Epithelial cell of prostate (primary cell): ENCODE measurements around the gene ATP13A5.

Source experiments
- DNase-seq: peaks from one replicate; pipeline ENCODE4 v3.0.0-alpha.2; 2011; ENCODE audit warnings: low read depth, low spot score
- H3K27ac ChIP-seq: fragments of 450-650 bp; 2 replicates; pipeline ENCODE4 v1.5.1; 2017; ENCODE audit warnings: mild to moderate bottlenecking

Gene ATP13A5

DNA sequence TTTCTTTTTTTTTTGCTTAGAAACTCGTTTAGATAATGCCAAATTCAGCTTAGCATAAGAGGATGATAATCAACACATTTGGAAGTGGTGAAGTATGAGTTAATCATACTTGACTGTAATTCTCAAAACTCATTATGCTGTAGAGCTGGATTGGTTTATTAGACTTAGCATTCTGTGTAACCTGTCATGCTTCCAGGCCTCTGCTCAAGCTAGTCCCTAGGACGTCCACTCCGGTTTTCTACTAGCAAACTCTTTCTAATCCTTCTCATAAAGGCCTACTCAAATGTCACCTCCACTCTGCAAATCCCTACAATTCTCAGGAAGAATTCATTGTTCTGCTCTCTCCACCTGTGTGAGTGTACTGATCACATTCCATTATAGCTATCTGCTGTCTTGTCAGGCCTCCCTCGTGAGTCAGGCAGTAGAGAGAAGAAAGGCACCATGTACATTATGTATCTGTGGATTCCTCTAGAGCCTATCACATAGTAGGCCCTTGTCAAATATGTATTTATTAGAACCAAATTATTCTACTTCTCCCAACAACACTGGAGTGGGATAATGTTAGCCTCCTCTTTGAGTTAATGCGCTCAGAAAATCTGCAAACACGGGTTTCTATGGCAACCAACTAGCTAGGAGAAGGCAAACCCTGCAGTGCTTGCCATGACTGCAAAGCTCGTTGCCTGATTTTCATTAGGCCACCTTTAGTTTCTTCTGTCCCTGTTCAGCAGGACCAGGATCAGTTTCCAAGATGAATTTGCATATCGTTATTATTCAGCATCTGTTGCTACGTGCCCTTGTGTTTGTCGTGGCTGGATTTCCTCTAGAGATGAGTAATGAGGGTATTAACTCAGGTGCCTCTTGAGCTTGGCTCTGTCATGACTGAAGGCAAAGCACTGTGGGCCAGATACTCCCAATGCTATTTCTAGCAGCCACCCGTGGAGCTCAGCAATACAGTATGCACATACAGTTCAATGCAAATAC lies 30.7 kb downstream of the ATP13A5 start:
- no peak for DNase-seq
- no peak overlapping the region for H3K27ac ChIP-seq

DNA sequence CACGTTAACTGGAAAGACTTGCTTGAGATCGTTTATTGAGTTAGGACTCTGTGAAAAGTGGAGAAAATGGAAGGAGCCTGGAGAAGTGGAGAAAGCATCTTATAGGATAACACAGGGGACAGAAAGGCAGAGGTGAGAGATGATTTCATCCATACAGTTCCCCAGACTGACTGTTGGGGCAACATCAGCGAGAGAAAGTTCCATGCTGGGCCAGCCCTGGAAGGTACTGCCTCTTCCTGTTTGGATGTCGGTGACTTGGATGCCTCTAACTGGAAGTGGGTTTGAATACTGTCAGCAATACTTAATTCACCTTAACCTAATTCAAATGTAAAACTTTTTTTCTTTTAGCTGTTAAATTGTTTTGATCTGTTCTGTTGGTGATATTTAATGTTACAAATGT lies 32.3 kb downstream of the ATP13A5 start:
- no peak overlapping the region for H3K27ac ChIP-seq
- DNase-seq = no peak

DNA sequence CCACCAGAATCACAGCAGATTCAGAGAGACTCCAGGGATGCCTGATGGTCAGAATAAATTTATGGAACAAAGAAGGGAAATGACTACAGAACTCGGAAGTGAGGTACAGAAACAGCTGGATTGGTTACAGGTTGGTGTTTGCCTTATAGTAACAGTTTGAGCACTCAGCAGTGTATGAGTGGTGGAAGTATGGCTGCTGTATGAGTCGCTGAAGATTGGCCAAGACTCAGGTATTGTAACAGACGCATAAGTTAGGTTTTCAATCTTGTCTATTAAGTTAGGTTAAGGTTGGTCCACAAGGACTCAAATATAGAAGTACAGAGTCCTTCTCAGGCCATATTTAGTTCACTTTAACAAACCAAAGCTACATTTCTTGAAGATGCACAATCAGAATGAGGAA lies 33.1 kb downstream of the ATP13A5 start:
- no peak for DNase-seq
- no peak overlapping the region for H3K27ac ChIP-seq

DNA sequence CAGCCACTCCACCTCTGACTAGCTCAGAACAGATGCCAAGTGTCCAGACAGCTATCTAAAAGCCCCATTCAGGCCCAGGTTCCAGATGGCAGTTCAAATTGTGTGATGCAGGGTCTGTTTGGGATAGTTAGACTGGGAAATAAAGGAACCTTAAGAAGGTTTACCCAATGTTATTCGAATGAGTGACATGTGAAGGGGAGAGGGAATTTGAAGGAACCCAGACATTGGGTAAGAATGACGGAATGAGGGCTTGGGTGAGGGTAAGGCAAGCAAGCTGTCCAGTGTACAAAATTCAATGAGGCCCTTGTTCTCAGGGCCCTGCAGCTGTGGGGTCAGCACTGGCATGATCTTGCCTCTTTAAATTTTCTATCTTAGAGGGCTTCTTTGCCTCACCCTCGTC lies 34.1 kb downstream of the ATP13A5 start:
- DNase-seq = no peak
- H3K27ac ChIP-seq = no peak overlapping the region

DNA sequence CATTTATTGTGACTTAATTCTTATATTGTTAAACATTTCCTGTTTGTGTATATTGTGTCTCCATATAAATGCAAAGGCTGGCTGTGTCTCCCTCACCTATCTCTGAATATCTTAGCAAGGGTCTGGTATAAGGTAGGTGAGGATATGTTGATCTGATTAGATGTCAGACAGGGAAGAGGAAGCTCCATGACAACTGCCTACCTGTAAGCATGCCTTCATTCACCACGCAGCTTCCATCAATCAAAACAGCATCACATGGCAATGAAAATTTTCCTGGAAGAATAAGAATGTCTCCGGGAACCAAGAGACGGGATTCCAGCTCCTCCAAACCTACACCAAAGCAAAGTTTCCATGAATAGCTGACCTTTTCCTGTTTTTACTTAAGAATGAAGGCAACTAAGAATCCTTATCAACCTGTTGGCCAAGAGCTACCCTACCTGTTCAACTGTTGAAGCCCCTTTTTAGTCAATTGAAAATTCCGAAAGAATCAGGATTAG lies 34.8 kb downstream of the ATP13A5 start:
- H3K27ac ChIP-seq = no peak overlapping the region
- DNase-seq = no peak

DNA sequence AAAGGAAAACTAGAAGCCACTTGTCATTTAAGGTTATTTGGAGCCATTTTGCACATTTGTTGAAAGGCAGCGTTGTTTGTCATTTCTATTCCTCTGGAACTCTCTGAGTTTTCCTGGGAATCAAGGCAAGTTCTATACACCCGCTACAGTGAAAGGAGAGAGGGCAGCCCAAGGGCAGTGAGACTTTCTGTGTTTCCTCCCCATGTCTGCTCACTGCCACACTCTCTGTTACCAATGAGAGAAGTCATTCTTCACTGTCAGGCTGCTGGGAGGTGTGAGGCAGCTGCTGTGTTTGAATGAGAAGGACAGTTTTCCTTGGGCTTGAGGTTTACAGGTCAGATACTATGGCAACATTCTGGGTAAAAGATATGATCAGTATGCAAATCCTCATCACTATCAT lies 36.0 kb downstream of the ATP13A5 start:
- no peak overlapping the region for H3K27ac ChIP-seq
- DNase-seq = no peak

DNA sequence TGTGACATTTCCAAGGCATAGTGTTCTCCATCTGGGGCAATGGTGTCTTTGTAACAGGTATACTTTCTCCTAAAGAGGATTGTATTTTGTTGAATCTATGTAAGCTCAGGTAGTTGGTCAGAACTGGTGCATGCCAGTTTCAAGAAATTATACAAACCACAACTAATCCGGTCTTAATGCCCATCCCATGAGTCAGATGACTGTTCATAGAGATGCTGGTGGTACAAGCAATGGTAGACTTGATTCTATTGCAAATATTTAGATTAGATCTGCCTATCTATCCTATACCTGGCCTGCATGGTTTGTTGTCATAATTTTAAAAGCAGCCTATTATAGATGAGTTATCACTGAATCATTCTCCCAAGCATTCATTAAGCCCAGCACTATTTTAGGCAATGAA lies 43.5 kb downstream of the ATP13A5 start:
- peak; percentile 24 for DNase-seq

DNA sequence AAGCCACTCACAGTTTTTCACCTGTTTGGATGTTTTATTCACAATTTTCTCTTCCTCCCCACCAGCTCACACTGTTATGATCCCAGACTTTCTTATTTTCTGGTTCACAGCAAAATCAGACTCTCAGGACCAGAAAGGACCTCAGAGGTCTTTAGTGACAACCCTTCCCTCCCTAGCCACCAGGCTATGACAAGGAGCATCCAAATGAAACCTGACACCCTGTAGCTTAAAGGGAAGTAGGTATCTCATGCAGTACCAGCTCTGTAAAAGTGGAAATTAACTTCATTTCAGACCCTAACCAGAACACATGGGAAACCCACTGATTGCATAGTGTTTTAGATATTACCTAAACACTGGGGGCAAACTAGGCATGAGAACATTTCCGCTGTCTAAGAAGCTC lies 45.3 kb downstream of the ATP13A5 start:
- DNase-seq = no peak
- H3K27ac ChIP-seq = no peak overlapping the region

More for the DNA sequence above, 43.5 kb downstream of the ATP13A5 start:
- no peak overlapping the region for H3K27ac ChIP-seq

DNA sequence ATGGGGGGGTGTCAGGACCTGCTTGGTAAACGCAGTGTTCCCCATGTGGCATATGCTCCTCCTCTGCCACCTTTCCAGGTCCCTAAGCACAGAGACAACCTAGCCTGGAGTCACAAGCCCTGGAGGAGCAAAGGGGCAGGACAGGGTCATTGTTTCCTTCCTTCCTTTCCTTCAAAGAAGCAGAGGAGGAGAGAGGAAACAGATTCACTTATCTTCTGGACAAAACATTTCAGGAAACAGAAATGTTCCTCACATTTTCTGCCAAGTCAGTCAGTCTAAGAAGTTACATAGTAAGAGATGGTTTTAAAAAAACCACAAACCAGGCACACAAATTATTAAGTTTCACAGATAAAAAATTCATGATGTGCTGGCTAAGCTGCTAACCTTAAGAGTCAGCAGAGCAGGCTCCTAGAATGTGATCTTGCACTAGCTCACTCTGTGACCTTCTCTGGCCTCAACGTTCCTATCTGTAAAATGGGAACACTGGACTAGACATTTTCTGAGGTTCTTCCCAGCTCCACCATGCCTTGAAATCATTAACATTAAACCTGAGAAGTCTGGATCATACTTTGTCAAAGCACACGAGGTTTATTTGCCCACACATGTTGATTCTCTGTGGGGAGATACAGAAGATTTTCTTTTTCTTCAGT lies 47.9 kb downstream of the ATP13A5 start:
- H3K27ac ChIP-seq = no peak overlapping the region
- no peak for DNase-seq

DNA sequence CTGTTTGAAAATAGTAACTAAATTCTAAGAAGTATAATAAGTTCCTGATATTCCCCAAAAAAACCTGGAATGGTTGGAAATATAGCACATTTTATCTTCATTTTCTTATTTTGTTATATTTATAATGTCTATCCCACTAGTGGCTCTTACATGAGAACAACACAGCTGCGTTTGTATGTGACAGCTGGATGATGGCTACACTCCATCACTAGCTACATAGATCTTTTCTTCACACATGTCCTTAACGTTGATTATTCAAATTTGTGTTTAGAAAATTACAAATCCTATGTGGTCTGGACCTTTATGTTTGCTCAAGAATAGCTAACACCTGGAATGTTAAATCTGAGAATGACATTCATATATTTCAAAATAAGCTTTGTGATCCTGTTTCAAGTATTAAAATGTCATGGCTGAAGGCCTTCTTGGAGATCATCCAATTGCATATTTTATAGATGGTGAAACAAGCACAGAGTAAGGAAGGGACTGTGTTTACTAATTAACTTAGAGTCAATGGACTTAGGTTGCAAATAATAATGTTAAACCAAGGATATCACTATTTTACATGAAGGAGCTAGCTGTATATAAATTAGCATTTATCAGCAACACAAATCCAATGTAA lies 60.8 kb downstream of the ATP13A5 start:
- no peak overlapping the region for H3K27ac ChIP-seq
- no peak for DNase-seq

DNA sequence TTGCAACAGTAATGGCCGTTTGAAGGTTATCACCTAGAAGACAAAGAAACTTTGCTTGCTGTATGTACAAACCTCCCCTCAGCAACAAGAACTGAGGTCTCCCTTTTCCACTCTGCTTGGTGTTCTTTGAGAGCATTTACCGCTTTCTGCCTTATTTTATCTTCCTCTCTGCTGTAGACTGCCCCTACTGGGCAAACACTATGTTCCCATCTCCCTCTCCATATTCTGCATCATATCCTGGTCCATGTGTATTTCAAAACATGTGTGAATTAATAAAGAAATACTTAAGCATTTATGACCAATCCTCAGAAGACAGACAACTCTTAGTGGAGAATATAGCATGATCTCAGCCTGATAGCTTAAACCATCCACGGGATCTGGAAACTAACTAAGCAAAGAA lies 64.4 kb downstream of the ATP13A5 start:
- H3K27ac ChIP-seq = no peak overlapping the region
- no peak for DNase-seq

DNA sequence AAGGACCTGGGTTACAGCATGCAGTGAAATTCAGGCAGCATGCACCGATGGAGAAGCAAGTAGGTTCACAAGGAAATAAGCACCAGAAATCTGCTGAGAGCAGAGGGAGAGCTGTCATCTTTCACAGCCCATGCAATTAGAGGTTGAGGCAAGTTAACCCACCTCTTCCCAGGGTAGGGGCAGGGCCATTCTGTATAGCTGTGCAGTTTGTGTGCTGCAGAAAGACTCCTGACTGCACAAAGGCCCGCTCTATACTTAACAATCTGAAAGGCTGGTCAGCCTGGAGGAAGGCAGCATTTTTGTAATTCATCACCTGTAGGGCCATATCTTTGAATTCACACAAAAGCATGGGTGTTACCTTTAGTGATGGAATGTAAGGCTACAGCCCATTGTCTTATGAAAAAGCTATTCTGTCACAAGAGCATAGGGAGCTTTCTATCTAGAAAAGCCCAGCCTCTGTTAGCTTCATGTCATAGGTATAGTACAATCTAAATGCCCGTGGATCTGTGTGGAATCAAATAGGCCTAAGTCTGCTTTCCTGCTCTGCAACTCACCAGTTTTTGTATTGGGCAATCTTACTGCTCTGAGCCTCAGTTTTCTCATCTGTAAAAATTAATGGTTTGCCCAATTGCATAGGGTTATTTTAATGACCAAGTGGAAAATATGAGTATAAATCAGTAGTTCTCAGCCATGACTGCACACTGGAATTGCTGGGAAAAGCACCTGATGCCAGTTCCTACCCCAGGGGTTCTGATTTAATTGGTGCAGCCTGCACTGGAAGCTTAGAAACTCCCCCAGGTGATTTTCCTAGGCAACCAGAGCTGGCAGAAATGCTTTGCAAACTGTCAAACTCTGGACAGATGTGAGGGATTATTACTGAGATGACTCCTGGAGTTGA lies 65.2 kb downstream of the ATP13A5 start:
- no peak for DNase-seq
- no peak overlapping the region for H3K27ac ChIP-seq

DNA sequence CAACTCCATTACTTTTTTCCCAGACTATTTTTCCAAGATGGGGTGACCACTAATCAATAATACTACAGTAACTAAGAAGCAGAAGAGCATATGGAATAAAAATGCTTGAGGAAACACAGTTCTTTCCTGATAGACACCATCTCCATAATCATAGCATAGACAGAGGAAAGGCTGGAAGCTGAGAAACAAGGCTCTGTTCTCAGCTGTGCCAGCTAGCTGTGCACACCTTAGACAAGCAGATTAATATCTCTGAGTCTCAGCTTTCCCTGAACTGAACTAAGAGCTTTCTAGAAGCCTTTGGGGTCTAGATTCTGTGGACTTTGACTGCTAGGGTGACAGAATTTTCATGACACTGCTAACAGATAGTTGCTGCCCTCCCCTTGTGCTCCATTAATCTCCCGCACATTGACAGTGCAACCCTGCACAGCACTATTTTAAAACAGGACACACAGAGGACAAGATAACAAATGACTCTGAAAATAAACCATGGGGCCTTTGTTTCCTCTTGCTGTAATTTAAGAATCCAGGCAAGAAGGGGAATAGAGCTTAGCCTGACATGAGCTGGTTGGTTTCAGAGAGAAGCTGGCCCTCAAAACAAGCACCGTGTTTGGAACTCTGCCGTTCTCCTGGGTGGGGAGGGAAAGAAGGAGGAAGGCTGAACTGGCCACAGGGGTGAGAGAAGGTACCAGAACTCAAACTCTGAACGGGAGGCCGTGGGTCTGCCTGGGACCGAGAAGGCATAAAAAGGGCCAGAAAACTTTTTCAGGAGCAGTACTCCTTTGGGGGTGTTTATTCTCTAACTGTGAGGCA lies 67.4 kb downstream of the ATP13A5 start:
- H3K27ac ChIP-seq = no peak overlapping the region
- no peak for DNase-seq

DNA sequence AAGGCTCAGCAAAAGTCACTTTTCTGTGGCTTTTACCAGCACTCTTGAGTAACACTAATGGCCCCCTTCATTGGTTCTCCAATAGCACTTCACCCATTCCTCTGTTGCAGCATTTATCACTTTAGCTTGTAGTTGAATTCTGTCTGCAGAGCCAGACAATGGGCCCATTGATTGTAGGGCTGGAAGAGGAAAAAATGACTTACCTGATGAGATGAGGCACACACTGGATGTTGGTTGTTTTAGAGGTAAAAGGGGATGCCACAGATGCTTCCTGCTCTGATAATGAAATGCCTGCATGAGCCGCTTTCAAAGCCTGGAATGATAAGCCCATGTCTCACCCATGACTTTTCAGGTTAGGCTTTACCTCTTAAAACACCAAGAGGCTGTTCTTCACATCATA lies 73.2 kb downstream of the ATP13A5 start:
- no peak for DNase-seq
- no peak overlapping the region for H3K27ac ChIP-seq

DNA sequence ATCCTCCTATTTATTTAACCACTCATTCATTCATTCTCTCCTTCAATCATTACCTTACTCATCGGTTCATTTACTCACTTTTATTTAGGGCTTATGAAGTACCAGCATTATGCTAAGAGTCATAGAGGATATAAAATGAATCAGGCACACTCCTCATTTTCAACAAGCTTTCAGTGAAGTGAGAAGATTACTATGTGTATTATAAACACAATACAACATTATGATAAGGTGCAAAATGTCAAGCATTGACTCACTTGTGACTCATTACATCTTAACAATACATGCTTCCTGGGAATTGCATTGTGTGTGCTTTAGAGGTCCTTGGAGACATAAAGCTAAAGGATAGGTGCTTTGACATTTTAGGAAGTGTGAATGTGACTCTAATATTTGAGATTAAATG lies 77.1 kb downstream of the ATP13A5 start:
- peak; percentile 45 for DNase-seq
- no peak overlapping the region for H3K27ac ChIP-seq

DNA sequence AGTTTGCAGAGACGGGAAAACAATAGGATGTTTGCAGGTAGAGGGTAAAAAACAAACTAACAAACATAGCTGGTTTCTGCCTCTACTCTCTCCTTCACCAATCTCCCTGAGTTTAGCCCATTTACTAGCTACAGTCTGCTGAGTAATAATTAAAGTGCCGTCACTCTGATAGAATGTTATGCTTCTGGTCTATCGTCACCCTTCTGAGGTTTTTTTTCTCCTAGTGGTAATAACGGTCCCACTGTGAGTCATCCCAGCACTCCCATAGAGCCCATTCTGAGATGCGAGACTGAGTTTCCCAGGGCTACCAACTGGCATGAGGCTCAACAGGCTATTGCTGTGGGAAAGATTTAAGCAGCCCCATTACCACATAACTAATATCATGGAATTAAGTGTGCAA lies 81.1 kb downstream of the ATP13A5 start:
- DNase-seq = no peak
- no peak overlapping the region for H3K27ac ChIP-seq

DNA sequence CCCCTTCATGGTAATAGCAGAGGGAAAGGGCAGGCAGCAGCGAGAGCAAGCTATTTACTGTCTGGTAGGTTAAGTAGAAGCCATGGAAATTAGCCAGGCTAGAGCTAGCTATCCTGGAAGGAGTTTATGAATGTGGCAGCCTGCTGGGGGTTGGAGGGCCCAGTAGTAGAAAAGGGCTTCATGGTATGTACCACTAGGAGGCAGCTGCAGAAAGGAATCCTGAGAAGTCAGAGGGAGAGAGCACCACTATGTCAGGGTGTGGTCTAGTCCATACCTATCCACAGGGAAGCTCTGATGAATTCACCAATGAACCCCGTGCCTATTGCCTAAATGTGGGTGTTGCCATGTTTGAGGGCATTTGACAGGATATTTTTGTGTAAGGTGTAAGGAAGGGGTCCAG lies 82.6 kb downstream of the ATP13A5 start:
- DNase-seq = no peak
- no peak overlapping the region for H3K27ac ChIP-seq

DNA sequence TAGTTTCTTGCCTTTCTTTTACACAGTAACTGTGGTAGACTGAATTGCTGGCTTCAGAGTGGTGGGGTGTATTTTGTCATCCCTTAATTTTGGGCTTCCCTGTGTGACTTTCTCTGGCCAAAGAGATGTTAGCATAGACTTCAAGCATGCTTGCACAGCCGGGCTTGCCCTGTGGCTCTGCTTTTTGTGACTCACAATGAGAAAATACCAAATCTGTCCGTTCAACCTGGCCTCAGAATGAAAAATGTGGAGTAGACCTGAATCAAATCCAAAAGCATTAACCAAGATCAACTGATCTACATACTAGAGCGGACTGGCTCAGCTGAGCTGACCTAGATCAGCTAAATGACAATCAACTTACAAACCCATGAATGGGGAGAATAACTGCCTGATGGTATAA lies 86.2 kb downstream of the ATP13A5 start:
- no peak overlapping the region for H3K27ac ChIP-seq
- DNase-seq = no peak

DNA sequence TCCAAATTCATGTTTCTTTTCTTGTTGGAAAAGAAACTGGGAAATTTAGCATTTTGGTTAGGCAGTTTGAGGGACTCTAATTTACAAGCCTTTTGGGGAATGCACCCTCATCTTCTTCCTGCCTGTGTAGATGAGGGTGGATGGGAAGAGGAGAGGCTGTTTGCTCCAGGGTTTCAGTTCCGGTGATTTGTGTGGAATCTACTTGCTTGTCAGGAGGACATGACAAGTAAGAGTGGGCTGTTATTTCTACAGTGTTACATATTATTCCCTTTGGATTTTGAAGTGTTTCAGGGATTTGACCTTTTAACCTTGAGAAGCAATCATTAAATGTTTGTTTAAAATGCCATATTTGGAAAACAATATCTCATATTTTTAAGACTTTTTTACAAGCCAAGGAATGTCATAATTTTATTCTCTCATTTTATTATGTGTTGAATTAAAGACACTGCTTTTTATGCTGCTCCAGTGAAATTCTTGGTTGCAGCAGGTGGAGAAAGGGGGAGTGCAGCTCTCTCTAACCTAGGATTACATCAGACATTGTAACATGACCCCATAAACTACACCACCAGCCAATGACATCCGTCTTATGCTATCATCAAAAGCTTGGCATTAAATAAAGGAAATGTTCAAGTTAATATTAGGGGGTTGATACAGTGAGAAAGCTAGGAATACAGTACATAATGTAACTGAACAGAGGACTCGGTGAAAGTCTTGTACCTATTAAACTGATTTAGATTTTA lies 107.3 kb downstream of the ATP13A5 start:
- H3K27ac ChIP-seq = no peak overlapping the region
- no peak for DNase-seq
